Astrocyte (in vitro differentiated cells and primary cell): ENCODE measurements around the gene TENM3.

Source experiments
- CTCF ChIP-seq: IDR thresholded peaks from 2 replicates; pipeline ENCODE4 v1.5.1; 2011; ENCODE audit warnings: low read depth, mild to moderate bottlenecking, inconsistent platforms, low read length, moderate library complexity; ENCODE audit not compliant: insufficient read depth
- EZH2 ChIP-seq: IDR thresholded peaks from 2 replicates; pipeline ENCODE4 v1.6.1; 2012; ENCODE audit warnings: mild to moderate bottlenecking, low read length, inconsistent platforms; ENCODE audit not compliant: insufficient read depth

- TF ChIP-seq CTCF = no peak
- TF ChIP-seq EZH2 = no peak
Measured at GRCh38 chr4:182325397-182325796, 82.2 kb downstream of the TENM3 start.
